DND-41 (cell line): ENCODE results near the gene KCNC3.

Experiments
- ATAC-seq: fragments of 200-7000 bp; cut with Tn5 transposase; 3 replicates; pipeline ENCODE4 v1.9.1; 2021; ENCODE audit warnings: low read depth; ENCODE audit not compliant: insufficient read depth
- DNase-seq: peaks from one replicate; pipeline ENCODE4 v3.0.0-alpha.2; 2020
- H2AFZ ChIP-seq: 2 replicates; pipeline ENCODE4 v1.6.0; 2012; ENCODE audit warnings: low read depth, low read length
- H3K27ac ChIP-seq: 2 replicates; pipeline ENCODE4 v1.5.1; 2012; ENCODE audit warnings: low read length, inconsistent platforms
- H3K27me3 ChIP-seq: fragments of 200-600 bp; sonication (generic); 2 replicates; pipeline ENCODE4 v1.6.0; 2012; ENCODE audit warnings: low read length, mild to moderate bottlenecking, inconsistent platforms; ENCODE audit not compliant: insufficient read depth, poor library complexity
- H3K36me3 ChIP-seq: 2 replicates; pipeline ENCODE4 v1.5.1; 2012; ENCODE audit warnings: low read length, inconsistent platforms; ENCODE audit not compliant: insufficient read depth
- H3K4me1 ChIP-seq: 2 replicates; pipeline ENCODE4 v1.5.1; 2012; ENCODE audit warnings: mild to moderate bottlenecking, low read length; ENCODE audit not compliant: insufficient read depth
- H3K4me2 ChIP-seq: 2 replicates; pipeline ENCODE4 v1.6.0; 2012; ENCODE audit warnings: mild to moderate bottlenecking, moderate library complexity, low read length, inconsistent platforms; ENCODE audit not compliant: insufficient read depth
- H3K4me3 ChIP-seq, 2 experiments: fragments of 200-600 bp in 1 of 2; shearing (Covaris generic) in 1 of 2; 2 replicates each; pipeline ENCODE4 v1.5.1; 2012 to 2016; ENCODE audit warnings: inconsistent platforms in 2 of 2, low read length in 2 of 2, mild to moderate bottlenecking in 2 of 2, low read depth in 1 of 2, moderate library complexity in 1 of 2
- H3K79me2 ChIP-seq: 2 replicates; pipeline ENCODE4 v1.6.0; 2012; ENCODE audit warnings: low read length, inconsistent platforms; ENCODE audit not compliant: insufficient read depth
- H3K9ac ChIP-seq: 2 replicates; pipeline ENCODE4 v1.6.0; 2012; ENCODE audit warnings: low read depth, mild to moderate bottlenecking, inconsistent platforms, low read length, moderate library complexity
- H3K9me3 ChIP-seq: 2 replicates; pipeline ENCODE4 v1.5.1; 2012; ENCODE audit warnings: low read length, moderate library complexity, mild to moderate bottlenecking, inconsistent platforms; ENCODE audit not compliant: insufficient read depth, severe bottlenecking
- H4K20me1 ChIP-seq: 2 replicates; pipeline ENCODE4 v1.6.0; 2012; ENCODE audit warnings: low read length; ENCODE audit not compliant: insufficient read depth
- EZH2 ChIP-seq: IDR thresholded peaks from 3 replicates; pipeline ENCODE4 v1.6.1; 2012; ENCODE audit warnings: borderline replicate concordance, low read depth, mild to moderate bottlenecking, moderate library complexity, low read length, inconsistent platforms; ENCODE audit not compliant: severe bottlenecking
- TF ChIP-seq, protein P1 (sequence below): IDR thresholded peaks from 2 replicates; pipeline ENCODE4 v1.5.1; 2012; ENCODE audit warnings: borderline replicate concordance, low read length, moderate library complexity, mild to moderate bottlenecking; ENCODE audit not compliant: poor library complexity, severe bottlenecking; ENCODE audit errors: extremely low read depth

Gene KCNC3

DNA sequence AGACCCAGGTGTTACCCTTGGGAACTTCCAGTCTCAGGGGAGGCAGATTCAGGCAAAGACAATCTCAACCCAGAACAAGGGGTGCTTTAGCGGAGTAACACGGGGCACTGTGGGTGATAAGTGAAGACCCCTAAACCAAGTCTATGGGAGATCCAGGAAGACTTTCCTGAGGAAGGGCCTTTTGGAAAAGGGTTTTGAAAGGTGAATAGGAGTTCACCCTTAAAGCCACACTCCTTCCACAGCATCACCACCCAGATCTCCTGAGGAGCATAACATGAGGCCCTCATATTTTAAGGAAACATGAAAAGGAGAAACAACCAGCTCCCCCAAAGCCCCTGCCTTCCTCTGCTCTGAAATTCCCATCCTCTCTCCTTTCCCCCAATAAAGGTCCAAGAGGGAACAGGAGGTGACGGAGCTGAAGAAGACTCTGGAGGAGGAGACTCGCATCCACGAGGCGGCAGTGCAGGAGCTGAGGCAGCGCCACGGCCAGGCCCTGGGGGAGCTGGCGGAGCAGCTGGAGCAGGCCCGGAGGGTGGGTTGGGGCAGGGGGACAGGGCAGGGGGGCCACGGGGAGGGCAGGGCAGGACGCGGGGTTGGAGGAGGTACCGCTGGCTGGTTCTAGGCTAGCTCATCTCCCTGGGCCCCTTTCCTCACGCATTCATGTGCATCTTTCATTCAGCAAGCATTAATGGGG lies 52.7 kb downstream of the KCNC3 start:
- no peak overlapping the region for H3K9ac ChIP-seq
- no peaks in the 10 kb centered on the region; the same call in 1 of the 2 replicates for H4K20me1 ChIP-seq
- no peaks in the 10 kb centered on the region for H3K79me2 ChIP-seq
- H2AFZ ChIP-seq, result no peak overlapping the region
- H3K27ac ChIP-seq, result no peak overlapping the region
- no peaks in the 10 kb centered on the region for H3K9me3 ChIP-seq
- TF ChIP-seq EZH2, result no peak
- TF ChIP-seq, protein P1, sequence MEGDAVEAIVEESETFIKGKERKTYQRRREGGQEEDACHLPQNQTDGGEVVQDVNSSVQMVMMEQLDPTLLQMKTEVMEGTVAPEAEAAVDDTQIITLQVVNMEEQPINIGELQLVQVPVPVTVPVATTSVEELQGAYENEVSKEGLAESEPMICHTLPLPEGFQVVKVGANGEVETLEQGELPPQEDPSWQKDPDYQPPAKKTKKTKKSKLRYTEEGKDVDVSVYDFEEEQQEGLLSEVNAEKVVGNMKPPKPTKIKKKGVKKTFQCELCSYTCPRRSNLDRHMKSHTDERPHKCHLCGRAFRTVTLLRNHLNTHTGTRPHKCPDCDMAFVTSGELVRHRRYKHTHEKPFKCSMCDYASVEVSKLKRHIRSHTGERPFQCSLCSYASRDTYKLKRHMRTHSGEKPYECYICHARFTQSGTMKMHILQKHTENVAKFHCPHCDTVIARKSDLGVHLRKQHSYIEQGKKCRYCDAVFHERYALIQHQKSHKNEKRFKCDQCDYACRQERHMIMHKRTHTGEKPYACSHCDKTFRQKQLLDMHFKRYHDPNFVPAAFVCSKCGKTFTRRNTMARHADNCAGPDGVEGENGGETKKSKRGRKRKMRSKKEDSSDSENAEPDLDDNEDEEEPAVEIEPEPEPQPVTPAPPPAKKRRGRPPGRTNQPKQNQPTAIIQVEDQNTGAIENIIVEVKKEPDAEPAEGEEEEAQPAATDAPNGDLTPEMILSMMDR, result no peak
- H3K36me3 ChIP-seq, result no peaks in the 10 kb centered on the region
- DNase-seq (no peak), ATAC-seq (no peak)
- no peaks in the 10 kb centered on the region for H3K27me3 ChIP-seq
- H3K4me2 ChIP-seq, result no peak overlapping the region
- no peaks in the 10 kb centered on the region for H3K4me1 ChIP-seq
- H3K4me3 ChIP-seq, result no peak overlapping the region

DNA sequence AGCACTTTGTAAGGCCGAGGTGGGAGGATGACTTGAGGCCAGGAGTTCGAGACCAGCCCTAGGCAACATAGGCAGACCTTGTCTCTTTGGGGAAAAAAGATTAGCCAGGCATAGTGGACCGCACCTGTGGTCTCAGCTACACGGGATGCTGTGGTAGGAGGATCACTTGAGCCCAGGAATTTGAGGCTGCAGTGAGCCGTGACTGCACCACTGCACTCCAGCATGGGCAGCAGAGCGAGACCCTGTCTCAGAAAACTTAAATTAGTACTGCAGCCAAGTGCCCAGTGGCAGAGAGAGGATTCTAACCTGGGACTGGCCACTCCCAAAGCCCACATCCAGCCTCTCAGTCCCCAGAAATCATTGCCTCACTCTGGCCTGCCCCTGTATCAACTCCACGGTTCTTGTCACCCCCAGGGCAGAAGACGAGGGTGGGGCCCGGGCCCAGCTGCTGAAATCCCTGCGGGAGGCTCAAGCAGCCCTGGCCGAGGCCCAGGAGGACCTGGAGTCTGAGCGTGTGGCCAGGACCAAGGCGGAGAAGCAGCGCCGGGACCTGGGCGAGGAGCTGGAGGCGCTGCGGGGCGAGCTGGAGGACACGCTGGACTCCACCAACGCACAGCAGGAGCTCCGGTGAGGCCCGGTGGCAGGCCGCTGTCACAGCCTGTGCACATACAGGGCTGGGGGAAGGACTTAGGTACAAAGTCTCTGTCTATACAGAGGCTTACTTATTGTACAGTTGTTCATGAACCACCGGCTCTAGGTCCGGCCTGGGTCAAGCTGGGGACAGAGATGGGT lies 53.4 kb downstream of the KCNC3 start:
- Histone ChIP-seq H2AFZ (no peak overlapping the region), H3K27me3 (no peaks in the 10 kb centered on the region), H3K4me2 (no peak overlapping the region), H3K27ac (no peak overlapping the region), H3K4me3 (no peak overlapping the region), H3K9me3 (no peaks in the 10 kb centered on the region), H3K36me3 (no peaks in the 10 kb centered on the region), H3K4me1 (no peaks in the 10 kb centered on the region), H4K20me1 (no peaks in the 10 kb centered on the region; the same call in 1 of the 2 replicates), H3K9ac (no peak overlapping the region), H3K79me2 (no peaks in the 10 kb centered on the region)
- ATAC-seq (no peak), DNase-seq (no peak)
- TF ChIP-seq, protein P1, result no peak
- no peak for TF ChIP-seq EZH2

DNA sequence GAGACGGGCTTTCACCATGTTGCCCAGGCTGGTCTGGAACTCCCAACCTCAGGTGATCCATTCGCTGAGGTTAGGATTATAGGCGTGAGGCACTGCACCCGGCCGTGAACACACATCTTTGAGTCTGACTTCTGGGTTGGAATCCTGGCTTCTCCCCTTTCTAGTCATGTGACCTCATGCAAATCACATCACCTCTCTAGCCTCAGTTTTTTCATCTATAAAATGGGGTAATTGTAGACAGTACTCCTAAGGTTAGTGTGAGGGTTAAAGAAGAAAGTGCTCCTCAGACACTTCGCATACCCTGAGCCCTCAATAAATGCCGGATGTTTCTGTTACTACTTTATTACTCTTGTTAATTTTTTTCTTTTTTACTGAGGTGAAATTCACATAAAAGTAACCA lies 55.4 kb downstream of the KCNC3 start:
- Histone ChIP-seq H3K9me3 (no peaks in the 10 kb centered on the region), H3K79me2 (no peaks in the 10 kb centered on the region), H4K20me1 (no peaks in the 10 kb centered on the region; the same call in 1 of the 2 replicates), H2AFZ (no peak overlapping the region), H3K4me2 (no peak overlapping the region), H3K9ac (no peak overlapping the region), H3K27me3 (no peaks in the 10 kb centered on the region), H3K36me3 (no peaks in the 10 kb centered on the region), H3K4me1 (no peaks in the 10 kb centered on the region), H3K27ac (no peak overlapping the region), H3K4me3 (no peak overlapping the region)
- TF ChIP-seq EZH2, result no peak
- TF ChIP-seq, protein P1, result no peak
- ATAC-seq, result no peak
- no peak for DNase-seq
